Hematopoietic multipotent progenitor cell (in vitro differentiated cells): ENCODE measurements around the gene TANGO2. TPM values are rescaled to one million over a fixed set of nuclear protein-coding genes. Genes with fewer than 3 reads are reported as not detected.
A peak's percentile ranks its signal among the peaks of the same experiment; 100 is the strongest.

Experiments used
- DNase-seq, 3 donors: peaks; one replicate each; pipeline ENCODE4 v3.0.0-alpha.2; 2011 to 2015; ENCODE audit warnings: low read depth in 2 of 3, low spot score in 2 of 3
- total RNA-seq: library from RNA; depleted of rRNA; stranded (reverse); fragments of >200 nt; gene quantifications from one replicate; pipeline ENCODE4 v1.2.3, GENCODE V29; 2012

Gene TANGO2
- total RNA-seq, 1 donor = 63.6 TPM

DNA sequence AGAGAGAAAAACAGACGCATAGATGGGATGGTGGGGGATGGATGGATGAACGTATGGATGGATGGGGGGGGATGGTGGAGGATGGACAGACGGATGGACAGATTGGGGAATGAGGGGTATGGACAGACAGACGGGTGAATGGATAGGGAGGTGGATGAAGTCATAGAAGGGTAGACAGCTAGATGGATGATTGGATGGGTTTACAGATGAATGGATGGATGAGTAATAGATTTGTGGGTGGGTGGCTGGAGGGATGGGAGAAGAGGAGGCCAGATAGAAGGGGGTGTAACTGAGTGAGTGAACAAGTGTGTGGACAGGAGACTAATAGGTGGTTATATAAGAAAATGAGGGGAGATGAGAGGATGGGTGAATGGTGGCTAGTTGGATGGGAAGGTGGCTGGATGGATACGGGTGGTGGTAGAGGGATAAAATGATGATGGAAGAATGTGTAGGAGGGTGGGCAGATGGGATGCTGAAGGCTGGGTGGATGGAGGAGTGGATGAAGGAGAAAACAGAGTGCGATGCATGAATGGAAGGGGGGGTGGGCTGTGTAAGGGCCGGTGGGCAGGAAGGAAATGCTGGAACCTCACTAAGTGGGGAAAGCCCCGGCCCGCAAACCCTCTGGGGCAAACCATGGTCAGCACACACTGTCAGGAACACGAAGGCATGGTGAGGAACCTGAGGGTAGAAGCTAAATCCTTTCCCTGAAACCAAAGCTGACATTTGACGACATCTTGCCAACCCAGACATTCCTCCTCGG, 25.9 kb upstream of the TANGO2 start:
- DNase-seq = no peak

GRCh38 chr22:19995611-19996339, 25.1 kb upstream of the TANGO2 start:
- no peak for DNase-seq

DNA sequence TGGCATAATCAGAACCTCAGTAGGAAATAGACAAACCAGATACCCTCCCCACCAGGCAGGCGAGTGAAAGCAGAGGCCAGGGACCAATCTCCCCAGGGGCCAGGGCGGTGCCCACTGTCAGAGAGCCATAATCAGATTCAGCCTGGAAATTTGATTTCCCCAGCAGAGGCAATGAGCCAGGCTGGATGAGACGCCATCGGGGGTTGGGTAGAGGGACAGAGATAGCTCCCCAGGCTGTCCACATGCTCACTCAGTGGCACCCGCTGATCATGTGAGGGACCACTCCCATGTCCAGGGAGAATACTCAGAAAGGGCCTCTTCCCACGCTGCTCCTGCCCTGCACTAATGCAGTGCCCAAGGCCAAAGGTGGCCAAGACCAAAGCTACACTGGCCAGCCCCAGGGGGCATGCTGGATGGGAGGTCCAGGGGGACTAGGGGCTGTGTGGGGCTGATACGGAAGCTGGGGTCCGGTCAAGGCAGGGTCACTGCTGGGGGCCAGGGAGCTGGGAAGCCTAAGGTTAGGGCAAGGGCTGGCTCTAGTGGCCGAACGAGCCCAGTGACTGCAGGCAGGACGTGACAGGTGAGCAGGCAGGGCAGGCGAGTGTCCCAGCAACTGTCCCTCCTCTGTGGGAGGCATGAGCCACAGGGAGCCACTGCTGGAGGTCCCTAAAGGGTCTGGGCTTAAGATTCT, 24.1 kb upstream of the TANGO2 start:
- DNase-seq = no peak

GRCh38 chr22:19997561-19998231, 23.2 kb upstream of the TANGO2 start:
- no peak for DNase-seq

- DNase-seq = no peak
Observed at GRCh38 chr22:19998232-19998951, 22.5 kb upstream of the TANGO2 start.

DNA sequence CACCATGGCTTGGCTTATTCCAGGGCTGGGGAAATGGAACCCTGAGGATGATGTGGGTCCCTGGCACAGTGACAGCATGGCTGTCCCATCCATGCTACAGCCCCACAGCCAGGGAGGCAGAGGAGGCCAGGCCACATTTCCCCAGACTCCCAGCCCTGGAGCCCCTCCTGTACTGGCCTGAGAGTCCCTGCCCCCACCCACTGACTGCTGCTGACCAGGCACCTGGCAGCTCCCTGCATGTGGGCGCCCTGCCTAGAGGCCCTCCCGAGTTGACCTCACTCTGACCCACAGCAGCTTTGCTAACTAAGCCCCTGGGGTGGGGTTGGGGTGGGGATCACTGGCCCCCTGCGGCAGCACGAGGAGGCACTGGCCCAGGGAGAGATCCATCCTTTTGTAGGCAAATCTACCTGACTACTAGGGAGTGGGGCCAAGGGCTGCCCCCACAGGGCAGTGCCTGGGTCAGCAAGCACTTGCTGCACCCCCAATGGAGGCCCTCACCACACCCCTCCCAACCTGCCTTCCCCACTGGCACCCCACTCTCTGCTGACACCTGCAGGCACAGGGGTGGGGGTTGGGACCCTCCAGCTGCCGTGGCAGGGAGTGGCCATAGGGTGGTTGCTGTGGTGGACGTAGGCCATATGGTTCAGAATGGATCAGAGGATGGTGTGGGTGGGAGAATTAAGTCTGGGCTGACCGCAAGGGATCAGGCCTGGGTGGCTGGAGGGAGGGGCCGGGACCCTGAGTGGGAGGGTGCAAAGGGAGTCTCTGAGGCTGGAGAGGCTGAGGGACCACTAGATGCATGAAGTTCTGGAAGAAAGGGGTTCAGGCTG, 21.7 kb upstream of the TANGO2 start:
- no peak for DNase-seq

GRCh38 chr22:20000246-20001081, 20.4 kb upstream of the TANGO2 start:
- no peak for DNase-seq

DNA sequence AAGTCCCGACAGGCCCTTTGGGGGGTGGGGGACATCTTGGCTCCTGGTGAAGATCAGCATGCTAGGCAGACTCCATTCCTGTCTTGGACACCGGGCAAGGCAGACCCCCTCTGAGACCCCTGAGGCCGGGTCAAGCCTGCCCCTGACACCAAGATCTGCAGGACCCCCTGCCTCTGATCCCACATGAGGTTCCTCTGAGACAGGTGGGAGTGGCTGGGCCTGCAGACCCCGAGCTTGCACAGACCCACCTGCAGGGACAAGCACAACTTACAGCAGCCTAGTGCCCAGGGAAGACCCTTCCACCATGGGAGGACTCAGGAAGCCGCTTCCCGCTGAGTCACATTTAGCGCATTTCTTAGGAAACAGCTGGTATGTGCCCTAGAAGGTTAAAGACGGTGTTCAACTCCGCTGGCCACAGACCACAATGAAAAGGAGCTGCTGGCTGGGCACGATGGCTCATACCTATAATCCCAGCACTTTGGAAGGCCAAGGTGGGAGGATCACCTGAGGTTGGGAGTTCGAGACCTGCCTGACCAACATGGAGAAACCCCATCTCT, 19.8 kb upstream of the TANGO2 start:
- peak in 1 of 3 donors; percentile 69 for DNase-seq

DNA sequence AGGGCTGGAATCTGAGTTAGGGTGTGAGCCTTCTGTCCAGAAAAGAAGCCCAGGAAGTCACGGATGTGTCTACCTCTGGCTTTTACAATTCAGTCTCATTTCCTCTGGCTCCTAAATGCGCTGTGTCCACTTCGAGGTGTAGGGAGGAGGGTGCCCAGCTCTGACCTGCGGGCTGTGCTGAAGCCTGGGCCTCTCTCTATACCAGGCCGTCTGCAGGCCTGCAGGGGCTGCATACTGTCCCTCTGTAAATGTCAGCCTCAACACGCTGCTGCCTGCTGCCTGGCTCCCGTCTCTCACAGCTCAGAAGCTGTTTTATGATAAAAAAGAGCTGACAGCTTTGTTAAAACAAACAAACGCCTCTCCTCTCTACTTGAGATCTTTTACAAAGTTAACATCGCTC, 18.8 kb upstream of the TANGO2 start:
- no peak for DNase-seq

DNA sequence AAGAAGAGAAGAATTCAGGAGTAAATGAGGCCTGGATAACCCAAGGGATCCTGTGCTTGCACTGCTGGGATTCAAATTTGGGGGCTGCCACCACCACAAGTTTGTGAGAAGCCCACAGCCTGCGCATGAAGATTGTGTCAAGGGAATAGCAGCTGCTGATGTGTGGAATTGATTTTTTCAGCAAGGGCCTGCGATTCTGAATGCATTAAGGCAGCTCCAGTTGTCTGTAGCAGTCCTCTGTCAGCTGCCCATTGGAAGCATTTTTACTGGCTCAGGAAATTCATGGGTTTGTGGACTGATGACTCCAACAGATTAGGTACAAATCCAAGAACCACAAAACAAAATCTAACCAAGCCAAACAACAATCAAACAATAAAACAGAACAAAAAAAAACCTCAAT, 18.3 kb upstream of the TANGO2 start:
- no peak for DNase-seq

GRCh38 chr22:20003304-20003703, 17.6 kb upstream of the TANGO2 start:
- no peak for DNase-seq

GRCh38 chr22:20004464-20004863, 16.4 kb upstream of the TANGO2 start:
- DNase-seq = no peak

GRCh38 chr22:20008221-20008995, 12.5 kb upstream of the TANGO2 start:
- no peak for DNase-seq

DNA sequence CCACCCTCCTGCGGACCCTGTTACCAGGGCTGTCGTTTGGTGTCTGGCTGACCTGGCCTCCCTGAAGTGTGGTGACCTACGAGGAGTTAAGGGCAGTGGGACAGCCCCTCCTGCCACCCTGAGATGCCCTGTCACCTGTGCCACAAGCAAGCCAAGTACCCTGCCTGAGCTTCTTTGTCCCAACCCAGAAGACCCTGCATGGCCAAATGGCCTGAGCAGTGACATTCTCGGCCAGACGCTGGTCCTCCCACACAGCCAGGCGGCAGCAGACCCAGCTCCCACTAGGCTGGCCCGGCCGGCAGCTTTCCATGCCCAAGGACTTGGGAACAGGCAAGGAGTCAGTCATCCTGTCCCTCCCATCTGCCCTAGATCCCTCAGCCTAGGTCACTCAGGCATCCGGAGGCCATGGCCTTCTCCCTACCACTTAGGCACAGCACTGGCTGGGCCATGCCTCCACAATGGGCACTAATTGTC, 11.9 kb upstream of the TANGO2 start:
- DNase-seq = no peak

- DNase-seq = no peak
Observed at GRCh38 chr22:20009582-20010306, 11.2 kb upstream of the TANGO2 start.

DNA sequence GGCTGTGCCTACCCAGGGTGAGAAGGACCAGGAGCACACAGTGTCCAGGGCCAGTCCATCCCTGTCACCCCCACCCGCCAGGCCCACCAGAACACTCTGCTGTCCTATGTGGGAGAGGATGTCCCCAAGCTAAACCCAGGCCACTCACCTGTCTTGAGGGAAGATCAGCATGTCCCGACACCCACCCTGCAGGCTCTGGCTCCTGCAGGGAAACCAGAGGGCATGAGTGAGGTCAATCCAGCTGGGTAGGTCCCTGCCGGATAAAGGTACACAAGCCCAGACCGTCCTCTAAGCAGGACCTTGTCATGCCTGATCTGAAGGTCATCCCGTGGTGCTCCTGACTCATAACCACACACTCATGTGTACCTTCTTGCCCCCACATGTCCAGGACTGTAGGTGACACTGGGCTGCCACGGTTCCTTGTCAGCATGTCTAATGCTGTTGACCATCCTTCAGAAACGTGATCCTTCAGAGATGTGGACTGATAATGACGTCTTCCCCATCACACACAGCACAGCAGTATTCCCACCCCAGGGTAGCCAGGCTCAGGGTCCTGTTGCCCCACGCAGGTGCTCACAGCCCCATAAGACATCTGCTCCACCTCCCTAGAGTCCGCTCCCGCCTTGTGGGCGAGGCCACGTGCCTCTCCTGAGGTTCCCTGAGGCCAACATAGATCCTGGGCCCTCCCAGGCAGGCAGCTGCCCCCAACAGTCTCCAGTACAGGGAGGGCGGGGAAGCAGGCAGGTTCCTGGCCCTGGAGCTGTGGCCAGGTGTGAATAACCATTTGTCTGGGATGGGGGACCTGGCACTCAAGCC, 10.4 kb upstream of the TANGO2 start:
- DNase-seq = no peak
